ENCODE measurements around the gene SCGB2B2.

The SCGB2B2 gene

GRCh38 chr19:34651747-34652146 lies 25.2 kb downstream of the SCGB2B2 start:
- H3K9me3 ChIP-seq (ENCODE audit: control insufficient read depth, low read depth, low read length), result peaks cover 10% of the 10 kb centered on the region

GRCh38 chr19:34649886-34650543 lies 26.9 kb downstream of the SCGB2B2 start:
- no peak overlapping the region for H3K4me3 ChIP-seq (ENCODE audit: low read length)
- no peak overlapping the region for H3K27ac ChIP-seq (ENCODE audit: low read length)
- H3K36me3 ChIP-seq (ENCODE audit: control insufficient read depth, low read depth, low read length), result no peaks in the 10 kb centered on the region
- no peak overlapping the region for H3K9ac ChIP-seq (ENCODE audit: low read length)
- no peaks in the 10 kb centered on the region for H3K4me1 ChIP-seq (ENCODE audit: control insufficient read depth, low read depth, low read length)
- H3K27me3 ChIP-seq (ENCODE audit: control insufficient read depth, insufficient read depth, low read length), result no peaks in the 10 kb centered on the region
- peaks cover 10% of the 10 kb centered on the region for H3K9me3 ChIP-seq (ENCODE audit: control insufficient read depth, low read depth, low read length)

More at GRCh38 chr19:34651747-34652146, 25.2 kb downstream of the SCGB2B2 start:
- Histone ChIP-seq H3K9ac (ENCODE audit: low read length) (no peak overlapping the region), H3K27ac (ENCODE audit: low read length) (no peak overlapping the region), H3K4me1 (ENCODE audit: control insufficient read depth, low read depth, low read length) (no peaks in the 10 kb centered on the region), H3K4me3 (ENCODE audit: low read length) (no peak overlapping the region), H3K27me3 (ENCODE audit: control insufficient read depth, insufficient read depth, low read length) (no peaks in the 10 kb centered on the region), H3K36me3 (ENCODE audit: control insufficient read depth, low read depth, low read length) (no peaks in the 10 kb centered on the region)

GRCh38 chr19:34645551-34645950 lies 31.4 kb downstream of the SCGB2B2 start:
- Histone ChIP-seq H3K4me3 (ENCODE audit: low read length) (no peak overlapping the region), H3K27ac (ENCODE audit: low read length) (no peak overlapping the region), H3K9me3 (ENCODE audit: control insufficient read depth, low read depth, low read length) (no peaks in the 10 kb centered on the region), H3K27me3 (ENCODE audit: control insufficient read depth, insufficient read depth, low read length) (no peaks in the 10 kb centered on the region), H3K4me1 (ENCODE audit: control insufficient read depth, low read depth, low read length) (no peaks in the 10 kb centered on the region), H3K9ac (ENCODE audit: low read length) (no peak overlapping the region), H3K36me3 (ENCODE audit: control insufficient read depth, low read depth, low read length) (no peaks in the 10 kb centered on the region)

- H3K36me3 ChIP-seq (ENCODE audit: control insufficient read depth, low read depth, low read length), result no peaks in the 10 kb centered on the region
- H3K27ac ChIP-seq (ENCODE audit: low read length), result no peak overlapping the region
- no peaks in the 10 kb centered on the region for H3K9me3 ChIP-seq (ENCODE audit: control insufficient read depth, low read depth, low read length)
- no peak overlapping the region for H3K9ac ChIP-seq (ENCODE audit: low read length)
- H3K27me3 ChIP-seq (ENCODE audit: control insufficient read depth, insufficient read depth, low read length), result no peaks in the 10 kb centered on the region
- no peaks in the 10 kb centered on the region for H3K4me1 ChIP-seq (ENCODE audit: control insufficient read depth, low read depth, low read length)
- no peak overlapping the region for H3K4me3 ChIP-seq (ENCODE audit: low read length)
Measured at GRCh38 chr19:34644991-34645461, 31.9 kb downstream of the SCGB2B2 start.

GRCh38 chr19:34642241-34642640 lies 34.7 kb downstream of the SCGB2B2 start:
- H3K27ac ChIP-seq (ENCODE audit: low read length), result no peak overlapping the region
- no peaks in the 10 kb centered on the region for H3K27me3 ChIP-seq (ENCODE audit: control insufficient read depth, insufficient read depth, low read length)
- no peaks in the 10 kb centered on the region for H3K4me1 ChIP-seq (ENCODE audit: control insufficient read depth, low read depth, low read length)
- H3K9me3 ChIP-seq (ENCODE audit: control insufficient read depth, low read depth, low read length), result no peaks in the 10 kb centered on the region
- no peak overlapping the region for H3K4me3 ChIP-seq (ENCODE audit: low read length)
- no peak overlapping the region for H3K9ac ChIP-seq (ENCODE audit: low read length)
- H3K36me3 ChIP-seq (ENCODE audit: control insufficient read depth, low read depth, low read length), result no peaks in the 10 kb centered on the region

GRCh38 chr19:34639491-34640085 lies 37.4 kb downstream of the SCGB2B2 start:
- H3K27me3 ChIP-seq (ENCODE audit: control insufficient read depth, insufficient read depth, low read length), result no peaks in the 10 kb centered on the region
- H3K4me1 ChIP-seq (ENCODE audit: control insufficient read depth, low read depth, low read length), result no peaks in the 10 kb centered on the region
- H3K9me3 ChIP-seq (ENCODE audit: control insufficient read depth, low read depth, low read length), result peaks cover 6% of the 10 kb centered on the region
- no peaks in the 10 kb centered on the region for H3K36me3 ChIP-seq (ENCODE audit: control insufficient read depth, low read depth, low read length)
- H3K9ac ChIP-seq (ENCODE audit: low read length), result no peak overlapping the region
- no peak overlapping the region for H3K27ac ChIP-seq (ENCODE audit: low read length)
- H3K4me3 ChIP-seq (ENCODE audit: low read length), result no peak overlapping the region

GRCh38 chr19:34633802-34634201 lies 43.2 kb downstream of the SCGB2B2 start:
- no peaks in the 10 kb centered on the region for H3K4me1 ChIP-seq (ENCODE audit: control insufficient read depth, low read depth, low read length)
- no peak overlapping the region for H3K4me3 ChIP-seq (ENCODE audit: low read length)
- H3K9me3 ChIP-seq (ENCODE audit: control insufficient read depth, low read depth, low read length), result peaks cover 12% of the 10 kb centered on the region
- no peak overlapping the region for H3K9ac ChIP-seq (ENCODE audit: low read length)
- no peaks in the 10 kb centered on the region for H3K36me3 ChIP-seq (ENCODE audit: control insufficient read depth, low read depth, low read length)
- no peak overlapping the region for H3K27ac ChIP-seq (ENCODE audit: low read length)
- no peaks in the 10 kb centered on the region for H3K27me3 ChIP-seq (ENCODE audit: control insufficient read depth, insufficient read depth, low read length)

Data from iPS-18a (cell line).